ENCODE results near the gene SLC17A7. TPM values are rescaled to one million over a fixed set of nuclear protein-coding genes. Genes with fewer than 3 reads are reported as not detected.

The SLC17A7 gene
- polyA plus RNA-seq (2011; rRNA removed) (0.09 and 0.10 TPM in 2 replicates), polyA minus RNA-seq (2011; rRNA and poly(A)+ RNA removed) (0.14 and 0.15 TPM in 2 replicates)

DNA sequence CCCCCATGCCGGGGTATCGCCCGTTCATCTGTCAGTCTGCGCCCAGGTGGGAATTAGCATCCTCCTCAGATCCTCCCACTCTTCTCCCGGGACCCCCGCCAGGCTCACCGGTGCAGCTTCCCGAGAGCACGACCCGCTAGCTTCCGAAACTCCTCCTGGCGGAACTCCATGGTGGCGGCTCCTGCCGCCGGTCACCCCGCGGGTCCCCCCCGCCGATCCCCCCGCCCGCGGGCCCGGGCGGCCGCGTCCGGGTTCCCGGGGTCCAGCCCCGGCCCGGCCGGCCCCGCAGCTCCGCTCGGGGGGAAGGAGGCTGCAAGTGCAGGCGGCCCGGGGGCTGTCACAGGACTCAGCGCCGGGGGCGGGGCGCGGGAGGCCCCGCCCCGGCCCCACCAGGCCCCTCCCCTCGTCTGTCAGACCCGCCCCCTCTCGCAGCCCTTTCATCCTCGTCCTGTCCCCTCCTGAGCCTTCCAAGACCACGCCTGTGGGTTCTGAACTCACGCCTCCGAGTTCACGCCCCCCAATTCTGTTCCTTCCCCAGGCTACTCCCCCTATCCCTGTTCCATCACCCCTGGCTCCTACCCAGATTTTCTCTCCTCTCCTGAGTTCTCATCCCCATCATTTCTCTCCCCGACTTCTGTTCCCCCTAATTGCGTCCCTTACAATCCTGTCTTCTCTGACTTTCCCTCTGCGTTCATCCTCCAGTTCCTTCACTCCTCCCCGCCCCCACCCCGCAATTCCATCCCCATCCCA, at the start of gene SLC17A7:
SLC17A7 (minus strand) TSS at position 318 of the 750 bp plus-strand sequence; CDS start at position 170, 148 bp downstream.
- no peaks in the 10 kb centered on the region for H3K36me3 ChIP-seq (ENCODE audit: control insufficient read depth, insufficient read depth, low read length)
- DNase-seq (ENCODE audit: low read depth), result no peak
- ChIA-PET CTCF (interaction anchor here (1.1 to 2.5 kb wide), 8 partner anchors 10 to 75 kb away, joined by 3 to 13 read pairs (median 4); partner anchors contain the start of gene PIH1D1), POLR2A (interaction anchor here (0.6 kb wide), 1 partner anchor 189 kb away, joined by 3 read pairs; no protein-coding TSS in a partner anchor)
- TF ChIP-seq, protein P1, sequence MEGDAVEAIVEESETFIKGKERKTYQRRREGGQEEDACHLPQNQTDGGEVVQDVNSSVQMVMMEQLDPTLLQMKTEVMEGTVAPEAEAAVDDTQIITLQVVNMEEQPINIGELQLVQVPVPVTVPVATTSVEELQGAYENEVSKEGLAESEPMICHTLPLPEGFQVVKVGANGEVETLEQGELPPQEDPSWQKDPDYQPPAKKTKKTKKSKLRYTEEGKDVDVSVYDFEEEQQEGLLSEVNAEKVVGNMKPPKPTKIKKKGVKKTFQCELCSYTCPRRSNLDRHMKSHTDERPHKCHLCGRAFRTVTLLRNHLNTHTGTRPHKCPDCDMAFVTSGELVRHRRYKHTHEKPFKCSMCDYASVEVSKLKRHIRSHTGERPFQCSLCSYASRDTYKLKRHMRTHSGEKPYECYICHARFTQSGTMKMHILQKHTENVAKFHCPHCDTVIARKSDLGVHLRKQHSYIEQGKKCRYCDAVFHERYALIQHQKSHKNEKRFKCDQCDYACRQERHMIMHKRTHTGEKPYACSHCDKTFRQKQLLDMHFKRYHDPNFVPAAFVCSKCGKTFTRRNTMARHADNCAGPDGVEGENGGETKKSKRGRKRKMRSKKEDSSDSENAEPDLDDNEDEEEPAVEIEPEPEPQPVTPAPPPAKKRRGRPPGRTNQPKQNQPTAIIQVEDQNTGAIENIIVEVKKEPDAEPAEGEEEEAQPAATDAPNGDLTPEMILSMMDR (IDR thresholded peaks at IDR 0.05; ENCODE audit: insufficient read depth, low read depth, low read length), result no peak
- peak within 1 kb of the TSS; percentile 72 for H3K4me3 ChIP-seq (ENCODE audit: low read depth, low read length)
- peaks cover 43% of the 10 kb centered on the region for H3K27me3 ChIP-seq (ENCODE audit: control insufficient read depth, insufficient read depth, low read length)

DNA sequence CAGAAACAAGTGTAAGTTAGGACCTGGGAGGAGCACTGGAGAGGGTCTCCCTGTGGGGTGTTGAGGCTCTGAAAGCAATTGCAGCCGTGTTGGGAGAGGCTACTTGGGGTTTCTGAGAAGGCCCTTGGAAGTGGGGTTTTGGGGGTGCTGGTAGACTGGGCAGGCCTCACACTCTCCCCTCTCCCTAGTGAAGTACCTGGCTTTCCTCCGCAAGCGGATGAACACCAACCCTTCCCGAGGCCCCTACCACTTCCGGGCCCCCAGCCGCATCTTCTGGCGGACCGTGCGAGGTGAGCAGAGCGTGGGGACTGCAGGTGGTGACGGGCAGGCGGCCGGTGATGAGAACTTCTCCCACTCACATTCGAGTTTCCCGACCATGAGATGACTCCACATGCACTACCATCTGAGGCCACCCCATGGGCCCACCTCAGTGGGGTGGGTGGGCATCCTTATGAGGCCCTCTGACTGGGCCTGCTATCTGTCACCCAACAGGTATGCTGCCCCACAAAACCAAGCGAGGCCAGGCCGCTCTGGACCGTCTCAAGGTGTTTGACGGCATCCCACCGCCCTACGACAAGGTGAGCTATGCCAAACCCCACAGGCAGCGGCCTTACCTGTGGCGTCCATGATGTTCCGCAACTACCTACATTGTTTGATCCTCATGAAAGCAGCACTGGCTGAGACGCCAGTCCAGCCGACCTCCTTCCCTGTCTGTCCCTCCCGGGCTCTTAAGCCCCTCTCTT, 49.1 kb upstream of the SLC17A7 start:
- DNase-seq (ENCODE audit: low read depth), result no peak
- POLR2A ChIA-PET, result no interaction called here
- CTCF ChIA-PET, result interaction anchor here (1.0 kb wide), 1 partner anchor 17 kb away, joined by 3 read pairs; no protein-coding TSS in a partner anchor
- no peak overlapping the region for H3K4me3 ChIP-seq (ENCODE audit: low read depth, low read length)
- H3K27me3 ChIP-seq (ENCODE audit: control insufficient read depth, insufficient read depth, low read length), result no peaks in the 10 kb centered on the region
- TF ChIP-seq, protein P1 (IDR thresholded peaks at IDR 0.05; ENCODE audit: insufficient read depth, low read depth, low read length), result no peak
- H3K36me3 ChIP-seq (ENCODE audit: control insufficient read depth, insufficient read depth, low read length), result peaks cover 35% of the 10 kb centered on the region

DNA sequence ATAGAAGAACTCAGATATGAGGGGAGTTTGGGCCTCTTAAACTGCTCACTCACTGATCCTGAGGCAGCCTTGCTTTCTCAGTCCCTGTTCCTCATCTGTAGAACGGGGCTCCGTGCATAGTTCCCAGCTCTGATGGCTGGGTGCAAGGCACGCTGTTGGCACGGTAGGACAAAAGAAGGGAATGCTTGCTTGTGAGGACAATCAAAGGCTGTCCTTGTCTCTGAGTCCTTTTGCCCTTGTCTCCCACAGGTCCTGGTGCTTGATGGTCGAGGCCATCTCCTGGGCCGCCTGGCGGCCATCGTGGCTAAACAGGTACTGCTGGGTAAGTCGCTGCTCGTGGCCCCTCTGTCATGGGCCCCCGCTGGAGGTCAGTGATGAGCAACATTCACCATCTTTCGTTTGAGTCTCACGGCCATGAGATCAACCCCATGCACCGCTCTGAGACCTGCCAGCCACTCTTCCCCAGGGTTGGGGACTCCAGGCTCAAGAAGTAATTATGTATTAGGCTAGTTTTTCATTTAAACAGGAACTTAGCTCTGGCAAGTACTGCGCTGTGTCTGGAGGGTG, 48.4 kb upstream of the SLC17A7 start:
- ChIA-PET POLR2A (no interaction called here), CTCF (interaction anchor here (0.7 to 1.2 kb wide), 3 partner anchors 81 to 192 kb away, joined by 3 to 4 read pairs (median 3); no protein-coding TSS in a partner anchor)
- DNase-seq (ENCODE audit: low read depth), result no peak
- H3K27me3 ChIP-seq (ENCODE audit: control insufficient read depth, insufficient read depth, low read length), result no peaks in the 10 kb centered on the region
- H3K4me3 ChIP-seq (ENCODE audit: low read depth, low read length), result peak overlapping the region; percentile 97
- TF ChIP-seq, protein P1 (IDR thresholded peaks at IDR 0.05; ENCODE audit: insufficient read depth, low read depth, low read length), result no peak
- H3K36me3 ChIP-seq (ENCODE audit: control insufficient read depth, insufficient read depth, low read length), result peaks cover 35% of the 10 kb centered on the region

DNA sequence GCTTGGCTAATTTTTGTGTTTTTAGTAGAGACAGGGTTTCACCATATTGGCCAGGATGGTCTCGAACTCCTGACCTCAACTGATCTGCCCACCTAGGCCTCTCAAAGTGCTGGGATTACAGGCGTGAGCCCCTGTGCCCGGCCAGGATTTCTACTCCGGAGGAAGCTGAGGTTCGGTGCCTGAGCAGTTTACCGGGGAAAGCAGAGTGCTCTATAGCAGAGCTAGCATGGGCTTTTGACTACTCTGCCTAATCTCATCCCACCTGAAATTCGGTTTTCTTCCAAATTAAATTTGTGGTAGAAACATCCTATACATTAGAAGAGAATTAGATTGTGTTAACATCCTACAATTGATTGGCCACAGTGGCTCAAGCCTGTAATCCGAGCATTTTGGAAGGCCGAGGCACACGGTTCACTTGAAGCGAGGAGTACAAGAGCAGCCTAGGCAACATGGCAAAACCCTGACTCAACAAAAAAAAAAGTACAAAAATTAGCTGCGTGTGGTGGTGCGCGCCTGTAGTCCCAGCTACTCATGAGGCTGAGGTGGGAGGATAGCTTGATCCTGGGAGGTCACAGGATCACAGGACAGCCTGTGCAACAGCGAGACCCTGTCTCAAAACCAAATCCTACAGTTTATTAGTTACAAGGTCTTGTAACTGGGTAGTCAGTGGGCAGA, 47.7 kb upstream of the SLC17A7 start:
- peaks cover 35% of the 10 kb centered on the region for H3K36me3 ChIP-seq (ENCODE audit: control insufficient read depth, insufficient read depth, low read length)
- ChIA-PET CTCF (interaction anchor here (0.5 to 1.2 kb wide), 4 partner anchors 24 to 192 kb away, joined by 3 to 4 read pairs (median 3); no protein-coding TSS in a partner anchor), POLR2A (no interaction called here)
- TF ChIP-seq, protein P1 (IDR thresholded peaks at IDR 0.05; ENCODE audit: insufficient read depth, low read depth, low read length), result no peak
- no peak for DNase-seq (ENCODE audit: low read depth)
- no peaks in the 10 kb centered on the region for H3K27me3 ChIP-seq (ENCODE audit: control insufficient read depth, insufficient read depth, low read length)
- H3K4me3 ChIP-seq (ENCODE audit: low read depth, low read length), result peak overlapping the region; percentile 97

All from BJ (cell line).